ENCODE results near the gene ICAM5. TPM values are rescaled to one million over a fixed set of nuclear protein-coding genes. Genes with fewer than 3 reads are reported as not detected.

The ICAM5 gene
- total and polyA plus RNA-seq, 10 of the 15 experiments (the other 5 are each of a cell fraction or from before 2014, with no cell fraction given), result 0.14 to 4.6 (median 0.94) TPM; not detected in 2

DNA sequence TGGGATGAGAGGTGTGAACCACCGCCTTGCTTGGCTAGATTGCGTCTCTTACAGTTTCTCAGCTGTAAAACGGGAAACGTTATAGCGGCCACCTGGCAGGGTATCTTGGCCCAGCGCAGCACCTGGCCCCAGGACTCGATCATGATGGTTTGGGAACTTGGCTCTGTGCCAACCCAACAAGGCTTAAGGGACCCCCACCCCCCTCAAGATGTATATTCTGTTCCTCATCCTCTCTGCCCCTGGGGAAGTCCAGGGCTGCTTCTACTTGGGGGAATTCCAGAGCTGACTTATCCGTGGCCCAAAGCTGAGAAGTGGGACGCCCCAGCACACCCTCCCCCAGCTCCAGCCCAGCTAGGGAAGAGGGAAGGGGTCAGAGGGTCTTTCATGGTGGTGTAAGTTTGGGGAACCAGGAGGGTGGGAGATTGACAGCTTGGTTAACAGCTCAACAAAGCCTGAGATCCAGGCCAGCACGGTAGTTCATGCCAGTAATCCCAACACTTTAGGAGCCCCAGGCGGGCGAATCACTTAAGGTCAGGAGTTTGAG lies 18.1 kb upstream of the ICAM5 start (continued):
- TF ChIP-seq, protein P1, sequence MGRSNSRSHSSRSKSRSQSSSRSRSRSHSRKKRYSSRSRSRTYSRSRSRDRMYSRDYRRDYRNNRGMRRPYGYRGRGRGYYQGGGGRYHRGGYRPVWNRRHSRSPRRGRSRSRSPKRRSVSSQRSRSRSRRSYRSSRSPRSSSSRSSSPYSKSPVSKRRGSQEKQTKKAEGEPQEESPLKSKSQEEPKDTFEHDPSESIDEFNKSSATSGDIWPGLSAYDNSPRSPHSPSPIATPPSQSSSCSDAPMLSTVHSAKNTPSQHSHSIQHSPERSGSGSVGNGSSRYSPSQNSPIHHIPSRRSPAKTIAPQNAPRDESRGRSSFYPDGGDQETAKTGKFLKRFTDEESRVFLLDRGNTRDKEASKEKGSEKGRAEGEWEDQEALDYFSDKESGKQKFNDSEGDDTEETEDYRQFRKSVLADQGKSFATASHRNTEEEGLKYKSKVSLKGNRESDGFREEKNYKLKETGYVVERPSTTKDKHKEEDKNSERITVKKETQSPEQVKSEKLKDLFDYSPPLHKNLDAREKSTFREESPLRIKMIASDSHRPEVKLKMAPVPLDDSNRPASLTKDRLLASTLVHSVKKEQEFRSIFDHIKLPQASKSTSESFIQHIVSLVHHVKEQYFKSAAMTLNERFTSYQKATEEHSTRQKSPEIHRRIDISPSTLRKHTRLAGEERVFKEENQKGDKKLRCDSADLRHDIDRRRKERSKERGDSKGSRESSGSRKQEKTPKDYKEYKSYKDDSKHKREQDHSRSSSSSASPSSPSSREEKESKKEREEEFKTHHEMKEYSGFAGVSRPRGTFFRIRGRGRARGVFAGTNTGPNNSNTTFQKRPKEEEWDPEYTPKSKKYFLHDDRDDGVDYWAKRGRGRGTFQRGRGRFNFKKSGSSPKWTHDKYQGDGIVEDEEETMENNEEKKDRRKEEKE (IDR thresholded peaks at IDR 0.05), result no peak
- no peak for TF ChIP-seq STAT1 (conservative IDR thresholded peaks at IDR 0.05)
- 0 out of 2 replicates have a peak, but pooled peaks have one; percentile 13 for TF ChIP-seq MYB (IDR thresholded peaks at IDR 0.05; ENCODE audit: borderline replicate concordance, low read depth, low read length)
- TF ChIP-seq, protein P2, sequence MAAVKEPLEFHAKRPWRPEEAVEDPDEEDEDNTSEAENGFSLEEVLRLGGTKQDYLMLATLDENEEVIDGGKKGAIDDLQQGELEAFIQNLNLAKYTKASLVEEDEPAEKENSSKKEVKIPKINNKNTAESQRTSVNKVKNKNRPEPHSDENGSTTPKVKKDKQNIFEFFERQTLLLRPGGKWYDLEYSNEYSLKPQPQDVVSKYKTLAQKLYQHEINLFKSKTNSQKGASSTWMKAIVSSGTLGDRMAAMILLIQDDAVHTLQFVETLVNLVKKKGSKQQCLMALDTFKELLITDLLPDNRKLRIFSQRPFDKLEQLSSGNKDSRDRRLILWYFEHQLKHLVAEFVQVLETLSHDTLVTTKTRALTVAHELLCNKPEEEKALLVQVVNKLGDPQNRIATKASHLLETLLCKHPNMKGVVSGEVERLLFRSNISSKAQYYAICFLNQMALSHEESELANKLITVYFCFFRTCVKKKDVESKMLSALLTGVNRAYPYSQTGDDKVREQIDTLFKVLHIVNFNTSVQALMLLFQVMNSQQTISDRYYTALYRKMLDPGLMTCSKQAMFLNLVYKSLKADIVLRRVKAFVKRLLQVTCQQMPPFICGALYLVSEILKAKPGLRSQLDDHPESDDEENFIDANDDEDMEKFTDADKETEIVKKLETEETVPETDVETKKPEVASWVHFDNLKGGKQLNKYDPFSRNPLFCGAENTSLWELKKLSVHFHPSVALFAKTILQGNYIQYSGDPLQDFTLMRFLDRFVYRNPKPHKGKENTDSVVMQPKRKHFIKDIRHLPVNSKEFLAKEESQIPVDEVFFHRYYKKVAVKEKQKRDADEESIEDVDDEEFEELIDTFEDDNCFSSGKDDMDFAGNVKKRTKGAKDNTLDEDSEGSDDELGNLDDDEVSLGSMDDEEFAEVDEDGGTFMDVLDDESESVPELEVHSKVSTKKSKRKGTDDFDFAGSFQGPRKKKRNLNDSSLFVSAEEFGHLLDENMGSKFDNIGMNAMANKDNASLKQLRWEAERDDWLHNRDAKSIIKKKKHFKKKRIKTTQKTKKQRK (IDR thresholded peaks at IDR 0.05; ENCODE audit: low read depth, low read length), result no peak
- no peak for TF ChIP-seq CHD2 (IDR thresholded peaks at IDR 0.05; ENCODE audit: borderline replicate concordance, low read depth, low read length)
- TF ChIP-seq ZNF217 (IDR thresholded peaks at IDR 0.05), result peak; percentile 36; the same call in 1 of the 2 replicates
- no peak for TF ChIP-seq NFYB (IDR thresholded peaks at IDR 0.05; ENCODE audit: insufficient read depth, low read depth, low read length)
- TF ChIP-seq TBL1XR1 (IDR thresholded peaks at IDR 0.05; ENCODE audit: low read depth, low read length), result no peak; the same call in 1 of the 2 replicates
- no peak for TF ChIP-seq PAX8 (IDR thresholded peaks at IDR 0.05)
- TF ChIP-seq POU2F2 (IDR thresholded peaks at IDR 0.05; ENCODE audit: borderline replicate concordance, low read depth, low read length), result 0 out of 3 replicates have a peak, but pooled peaks have one; percentile 65
- TF ChIP-seq YY1 (IDR thresholded peaks at IDR 0.05; ENCODE audit: low read depth, low read length), result 0 out of 2 replicates have a peak, but pooled peaks have one; percentile 6
- TF ChIP-seq NRF1 (conservative IDR thresholded peaks at IDR 0.05; ENCODE audit: low read depth, low read length), result no peak
- TF ChIP-seq BHLHE40 (IDR thresholded peaks at IDR 0.05; ENCODE audit: borderline replicate concordance in 1 of 2, low read depth in 2 of 2, low read length in 1 of 2), result peak; percentile 51 to 68; a peak in 3 of 4 replicates
- no peak for TF ChIP-seq SRF (IDR thresholded peaks at IDR 0.05; ENCODE audit: low read depth in 2 of 2, low read length in 2 of 2)
- TF ChIP-seq, protein P3, sequence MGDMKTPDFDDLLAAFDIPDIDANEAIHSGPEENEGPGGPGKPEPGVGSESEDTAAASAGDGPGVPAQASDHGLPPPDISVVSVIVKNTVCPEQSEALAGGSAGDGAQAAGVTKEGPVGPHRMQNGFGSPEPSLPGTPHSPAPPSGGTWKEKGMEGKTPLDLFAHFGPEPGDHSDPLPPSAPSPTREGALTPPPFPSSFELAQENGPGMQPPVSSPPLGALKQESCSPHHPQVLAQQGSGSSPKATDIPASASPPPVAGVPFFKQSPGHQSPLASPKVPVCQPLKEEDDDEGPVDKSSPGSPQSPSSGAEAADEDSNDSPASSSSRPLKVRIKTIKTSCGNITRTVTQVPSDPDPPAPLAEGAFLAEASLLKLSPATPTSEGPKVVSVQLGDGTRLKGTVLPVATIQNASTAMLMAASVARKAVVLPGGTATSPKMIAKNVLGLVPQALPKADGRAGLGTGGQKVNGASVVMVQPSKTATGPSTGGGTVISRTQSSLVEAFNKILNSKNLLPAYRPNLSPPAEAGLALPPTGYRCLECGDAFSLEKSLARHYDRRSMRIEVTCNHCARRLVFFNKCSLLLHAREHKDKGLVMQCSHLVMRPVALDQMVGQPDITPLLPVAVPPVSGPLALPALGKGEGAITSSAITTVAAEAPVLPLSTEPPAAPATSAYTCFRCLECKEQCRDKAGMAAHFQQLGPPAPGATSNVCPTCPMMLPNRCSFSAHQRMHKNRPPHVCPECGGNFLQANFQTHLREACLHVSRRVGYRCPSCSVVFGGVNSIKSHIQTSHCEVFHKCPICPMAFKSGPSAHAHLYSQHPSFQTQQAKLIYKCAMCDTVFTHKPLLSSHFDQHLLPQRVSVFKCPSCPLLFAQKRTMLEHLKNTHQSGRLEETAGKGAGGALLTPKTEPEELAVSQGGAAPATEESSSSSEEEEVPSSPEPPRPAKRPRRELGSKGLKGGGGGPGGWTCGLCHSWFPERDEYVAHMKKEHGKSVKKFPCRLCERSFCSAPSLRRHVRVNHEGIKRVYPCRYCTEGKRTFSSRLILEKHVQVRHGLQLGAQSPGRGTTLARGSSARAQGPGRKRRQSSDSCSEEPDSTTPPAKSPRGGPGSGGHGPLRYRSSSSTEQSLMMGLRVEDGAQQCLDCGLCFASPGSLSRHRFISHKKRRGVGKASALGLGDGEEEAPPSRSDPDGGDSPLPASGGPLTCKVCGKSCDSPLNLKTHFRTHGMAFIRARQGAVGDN (IDR thresholded peaks at IDR 0.05), result no peak
- TF ChIP-seq WRNIP1 (IDR thresholded peaks at IDR 0.05; ENCODE audit: borderline replicate concordance, low read depth, low read length), result no peak
- TF ChIP-seq NBN (IDR thresholded peaks at IDR 0.05), result 0 out of 2 replicates have a peak, but pooled peaks have one; percentile 15

Measured in GM12878 (cell line).